SK-N-SH (cell line): ENCODE data around the gene PLA2G2C.

Experiments
- GABPA ChIP-seq: IDR thresholded peaks from 2 replicates; pipeline ENCODE4 v1.4.0; 2012; ENCODE audit warnings: low read depth, mild to moderate bottlenecking
- TF ChIP-seq, protein P1 (sequence below): fragments of 200-600 bp; sonication (generic); IDR thresholded peaks from 2 replicates; pipeline ENCODE4 v1.6.1; 2017; ENCODE audit warnings: antibody characterized with exemption, mild to moderate bottlenecking, moderate library complexity

- no peak for TF ChIP-seq GABPA
- TF ChIP-seq, protein P1, sequence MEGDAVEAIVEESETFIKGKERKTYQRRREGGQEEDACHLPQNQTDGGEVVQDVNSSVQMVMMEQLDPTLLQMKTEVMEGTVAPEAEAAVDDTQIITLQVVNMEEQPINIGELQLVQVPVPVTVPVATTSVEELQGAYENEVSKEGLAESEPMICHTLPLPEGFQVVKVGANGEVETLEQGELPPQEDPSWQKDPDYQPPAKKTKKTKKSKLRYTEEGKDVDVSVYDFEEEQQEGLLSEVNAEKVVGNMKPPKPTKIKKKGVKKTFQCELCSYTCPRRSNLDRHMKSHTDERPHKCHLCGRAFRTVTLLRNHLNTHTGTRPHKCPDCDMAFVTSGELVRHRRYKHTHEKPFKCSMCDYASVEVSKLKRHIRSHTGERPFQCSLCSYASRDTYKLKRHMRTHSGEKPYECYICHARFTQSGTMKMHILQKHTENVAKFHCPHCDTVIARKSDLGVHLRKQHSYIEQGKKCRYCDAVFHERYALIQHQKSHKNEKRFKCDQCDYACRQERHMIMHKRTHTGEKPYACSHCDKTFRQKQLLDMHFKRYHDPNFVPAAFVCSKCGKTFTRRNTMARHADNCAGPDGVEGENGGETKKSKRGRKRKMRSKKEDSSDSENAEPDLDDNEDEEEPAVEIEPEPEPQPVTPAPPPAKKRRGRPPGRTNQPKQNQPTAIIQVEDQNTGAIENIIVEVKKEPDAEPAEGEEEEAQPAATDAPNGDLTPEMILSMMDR: no peak
Measured at GRCh38 chr1:20142001-20142710, 44.2 kb downstream of the PLA2G2C start.
